HG03520 (cell line): Measurements from ENCODE around the gene TLX2.

ENCODE experiments used
- ATAC-seq: cut with Tn5 transposase; IDR thresholded peaks from one replicate; pipeline ENCODE4 v1.9.1; 2021; ENCODE audit warnings: mild to moderate bottlenecking, moderate library complexity; ENCODE audit not compliant: unreplicated experiment

Gene TLX2

DNA sequence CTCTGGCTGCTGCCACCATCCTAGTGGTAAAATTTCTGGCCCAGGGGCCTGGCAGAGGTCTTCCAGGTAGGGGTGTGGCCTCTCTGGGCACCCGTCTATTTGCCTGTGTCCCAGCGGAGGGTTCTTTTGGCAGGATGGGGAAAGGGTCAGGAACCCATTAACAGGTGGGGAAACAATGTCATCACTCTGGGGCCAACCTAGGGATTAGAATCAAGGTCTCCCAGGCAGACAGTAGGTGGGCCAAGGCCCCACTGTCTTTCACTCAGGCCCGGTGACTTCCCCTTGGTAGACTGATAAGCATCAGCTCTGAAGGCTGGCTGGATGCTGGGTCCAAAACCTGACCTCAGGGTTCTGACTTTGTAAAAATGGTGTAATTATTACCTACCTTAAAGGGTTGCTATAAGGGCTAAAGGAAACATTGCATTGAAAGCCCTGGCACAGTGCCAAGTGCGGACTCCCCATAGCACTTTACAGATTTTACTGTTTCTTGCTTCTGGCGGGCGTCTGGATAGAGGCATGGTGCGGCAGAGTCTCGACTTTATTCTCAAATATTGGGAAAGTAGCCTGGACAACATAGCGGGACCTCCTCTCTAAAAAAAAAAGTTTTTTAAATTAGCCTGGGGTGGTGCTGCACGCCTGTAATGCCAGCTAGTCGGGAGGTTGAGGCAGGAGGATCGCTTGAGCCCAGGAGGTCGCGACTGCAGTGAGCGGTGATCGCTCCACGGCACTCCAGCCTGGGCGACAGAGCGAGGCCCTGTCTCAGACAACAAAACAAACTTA is 17.1 kb upstream of the TLX2 start:
- ATAC-seq = no peak

DNA sequence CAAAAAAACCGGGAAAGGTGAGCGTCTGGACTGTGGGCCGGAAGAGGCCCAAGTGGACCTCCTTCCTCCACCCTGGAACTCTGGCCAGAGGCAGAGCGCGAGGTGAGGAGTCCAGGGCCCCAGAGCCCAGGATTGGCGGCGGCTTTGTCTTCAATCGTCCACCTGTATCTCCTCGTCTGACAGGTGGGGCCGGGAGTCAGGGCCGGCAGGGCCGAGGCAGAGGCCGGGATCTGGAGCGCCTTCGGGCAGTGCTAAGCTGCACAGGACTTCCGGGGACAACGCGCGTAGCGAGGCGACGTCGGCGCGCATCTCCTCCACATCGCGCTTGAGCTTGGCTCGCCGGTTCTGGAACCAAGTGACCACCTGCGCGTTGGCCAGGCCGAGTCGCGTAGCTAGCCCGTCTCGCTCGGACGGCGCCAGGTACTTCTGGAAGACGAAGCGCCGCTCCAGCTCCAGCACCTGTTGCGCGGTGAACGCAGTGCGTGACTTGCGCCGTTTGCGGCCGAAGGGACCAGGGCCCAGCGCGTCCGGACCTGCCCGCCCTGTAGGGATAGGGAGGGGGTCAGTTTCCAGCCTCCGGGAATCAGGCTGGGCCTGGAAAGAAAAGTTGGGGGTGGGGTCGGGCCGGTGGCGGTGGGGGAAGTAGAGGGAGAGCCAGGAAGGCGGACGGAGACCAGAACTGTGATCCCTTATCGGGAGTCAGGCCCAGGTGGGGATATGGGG is 16.3 kb upstream of the TLX2 start:
- no peak for ATAC-seq

DNA sequence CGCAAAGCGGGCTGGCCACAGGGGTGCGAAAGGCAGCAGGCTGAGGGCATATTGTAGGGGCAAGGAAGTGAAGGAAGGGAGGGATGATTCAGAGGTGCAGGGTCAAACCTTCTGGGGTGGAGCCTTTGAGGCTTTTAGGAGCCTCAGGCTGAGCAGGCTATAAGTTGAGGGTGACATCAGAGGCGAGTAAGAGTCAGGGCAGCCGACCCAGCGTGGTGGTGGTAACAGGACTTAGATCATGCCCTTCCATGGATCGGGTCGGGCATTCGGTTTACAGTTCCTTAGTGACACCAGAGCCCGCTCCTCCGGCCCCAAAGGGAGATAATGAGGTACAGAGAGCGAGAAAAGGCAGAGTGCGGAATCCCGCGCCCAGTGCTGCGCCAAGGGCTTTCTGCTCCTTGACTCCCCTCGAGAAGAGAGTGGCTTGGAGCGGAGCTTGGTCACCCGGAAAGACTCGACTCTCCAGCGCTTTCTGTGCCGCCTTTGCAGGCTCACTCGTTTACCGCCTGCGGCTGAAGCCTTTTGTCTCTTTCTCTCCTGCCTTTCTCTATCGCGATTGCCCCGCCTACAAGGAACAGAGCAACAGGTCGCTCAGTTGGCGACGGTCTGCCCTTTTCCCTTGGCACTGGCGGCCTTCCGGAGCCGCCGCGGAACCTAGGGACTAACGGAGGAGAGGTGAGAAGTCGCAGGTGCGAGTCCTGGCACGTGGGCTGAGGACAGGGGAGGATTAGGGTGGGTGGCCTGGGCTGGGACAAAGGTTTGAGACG is 15.6 kb upstream of the TLX2 start:
- ATAC-seq = no peak

DNA sequence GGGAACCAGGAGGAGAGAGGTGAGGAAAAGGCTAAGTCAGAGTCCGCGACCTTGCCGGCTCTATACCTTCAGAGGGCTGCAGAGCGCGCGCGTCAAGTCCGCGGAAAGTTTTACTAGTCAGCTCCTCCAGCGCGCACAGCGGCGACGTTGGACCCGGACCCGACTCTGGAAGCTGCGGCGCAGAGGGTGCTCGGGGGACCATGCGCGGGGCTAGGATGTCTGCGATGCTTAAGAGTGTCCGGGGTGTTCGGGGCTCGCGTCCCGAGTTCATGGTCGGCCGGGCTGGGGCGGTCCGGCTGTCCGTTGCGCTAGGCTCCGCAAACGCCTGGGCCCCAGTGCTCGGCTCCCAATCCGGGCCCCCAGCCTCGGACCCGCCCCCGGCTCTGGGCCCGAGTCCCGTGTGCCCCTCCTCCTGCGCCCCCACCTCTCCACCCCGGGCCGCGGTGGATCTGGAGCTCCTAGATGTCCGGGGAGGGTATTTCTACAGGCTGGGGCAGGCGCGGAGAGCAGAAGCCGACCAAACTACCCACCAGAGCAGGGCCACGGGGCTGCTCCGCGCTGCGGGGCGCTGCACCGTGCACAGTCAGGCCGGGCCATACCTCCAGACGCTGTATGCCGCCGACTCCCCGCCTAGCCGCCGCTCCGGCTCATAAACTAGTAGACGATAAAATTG is 14.8 kb upstream of the TLX2 start, which contains the start of gene LBX2:
Gene LBX2, minus strand, starts transcription at position 337 of the 673 bp plus-strand sequence. Its CDS starts 66 bp downstream, at position 271.
- no peak for ATAC-seq

DNA sequence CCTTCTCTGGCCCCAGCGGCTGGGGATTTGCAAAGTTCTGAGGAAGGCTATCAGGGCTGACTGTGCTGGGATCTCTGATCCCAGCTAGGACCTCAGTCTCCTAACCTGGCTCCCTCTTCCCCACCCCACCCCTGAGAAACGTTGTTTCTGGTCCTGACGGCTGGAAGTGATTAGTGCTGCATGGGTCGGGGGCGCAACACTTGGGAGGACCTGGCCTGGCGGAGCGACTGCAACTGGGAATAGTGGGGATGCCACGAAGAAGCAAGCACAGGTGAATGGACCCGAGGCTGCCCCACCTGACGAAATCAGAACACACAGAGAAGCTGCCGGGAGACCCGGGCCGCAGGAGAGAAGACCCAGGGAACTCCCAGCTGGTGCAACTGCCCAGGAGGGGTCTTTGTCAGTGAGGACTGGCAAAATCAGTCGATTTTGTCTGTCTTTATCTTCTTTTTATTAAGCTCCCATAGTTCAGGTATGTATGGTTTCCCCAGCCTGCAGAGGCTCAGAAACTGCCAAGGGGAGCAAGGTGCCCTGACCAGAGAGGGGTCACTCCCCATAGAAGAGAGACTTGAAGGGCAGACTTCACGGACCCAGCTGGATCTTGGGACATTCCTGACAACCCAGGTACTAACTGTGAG is 14.2 kb upstream of the TLX2 start:
- no peak for ATAC-seq

DNA sequence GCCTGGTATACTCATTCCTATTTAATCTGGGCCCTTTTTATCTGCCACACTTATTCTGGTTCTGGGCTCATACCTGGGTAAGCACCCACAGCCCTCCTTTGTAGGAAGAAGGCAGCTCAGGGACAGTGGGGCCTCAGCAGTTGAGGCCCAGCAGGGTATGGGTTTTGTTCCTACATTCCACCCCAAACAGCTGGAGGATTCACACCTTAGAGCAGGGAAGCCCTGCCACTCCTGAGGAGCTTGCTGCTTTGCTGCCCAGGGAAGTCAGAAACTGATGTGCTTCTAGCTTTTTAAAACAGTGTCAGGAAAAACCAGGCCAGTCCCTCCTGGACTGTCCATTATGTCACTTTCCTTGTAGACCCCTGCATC is 13.7 kb upstream of the TLX2 start:
- ATAC-seq = no peak

DNA sequence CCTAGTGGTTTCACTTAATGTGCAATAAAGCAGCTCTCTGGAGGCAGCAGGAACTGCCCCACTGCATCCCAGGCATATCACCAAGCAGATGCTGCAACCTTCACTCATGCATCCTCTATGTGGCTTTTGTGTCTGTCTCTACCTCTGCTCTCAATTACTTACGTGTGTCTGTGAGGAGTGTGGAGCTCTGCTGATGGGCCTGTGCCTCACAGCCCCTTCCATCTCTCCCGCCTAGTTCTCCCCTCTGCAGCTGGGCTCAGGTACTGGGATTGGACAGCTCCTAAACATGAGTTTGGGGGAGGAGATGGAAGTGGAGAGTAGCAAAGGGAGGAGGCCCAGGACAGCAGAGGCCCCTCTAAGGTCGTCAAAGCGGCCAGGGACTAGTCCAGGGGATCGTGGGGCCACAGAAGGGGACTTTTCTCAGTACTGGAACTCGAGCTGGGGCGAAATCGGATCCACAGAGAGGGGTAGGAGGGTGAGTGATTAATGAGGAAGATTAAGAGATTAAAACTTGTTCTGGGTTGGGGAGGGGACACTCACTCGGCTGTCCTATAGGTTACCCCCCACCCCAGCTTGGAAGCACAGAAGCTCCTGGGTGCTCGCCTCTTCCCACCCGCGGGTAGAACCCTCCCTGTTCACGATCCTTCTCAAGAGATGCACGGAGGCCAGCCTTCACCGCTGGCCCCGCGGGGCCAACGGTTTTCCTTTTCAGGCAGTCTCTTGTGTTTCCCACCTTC is 12.7 kb upstream of the TLX2 start:
- ATAC-seq = no peak

DNA sequence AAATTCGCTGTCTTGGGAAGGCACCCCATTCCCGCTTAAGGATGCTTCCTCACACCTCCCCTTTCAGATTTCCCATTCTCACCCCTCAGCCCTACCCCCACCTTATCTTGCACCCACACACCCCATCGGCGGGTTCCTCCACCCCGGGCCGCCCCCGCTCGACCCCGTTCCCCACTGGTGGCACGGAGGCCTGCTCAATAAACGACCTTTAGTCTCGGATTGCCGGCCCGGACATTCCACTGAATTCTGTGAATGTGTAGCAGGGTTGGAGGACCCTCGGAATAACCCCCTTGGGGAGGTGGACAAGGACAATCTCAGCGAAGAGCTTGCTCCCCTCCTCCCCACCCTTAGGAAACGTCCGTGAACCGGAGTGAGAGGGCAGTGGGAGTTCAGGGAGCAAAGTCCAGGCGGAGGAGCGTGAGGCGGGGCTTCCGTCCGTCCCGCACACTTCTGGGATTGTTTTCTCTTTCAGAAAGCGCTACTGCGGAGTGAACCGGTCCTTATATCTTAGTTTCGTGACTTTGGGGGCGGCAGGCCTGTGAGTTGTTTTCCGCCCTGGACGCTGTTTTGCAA is 12.0 kb upstream of the TLX2 start:
- ATAC-seq = no peak

DNA sequence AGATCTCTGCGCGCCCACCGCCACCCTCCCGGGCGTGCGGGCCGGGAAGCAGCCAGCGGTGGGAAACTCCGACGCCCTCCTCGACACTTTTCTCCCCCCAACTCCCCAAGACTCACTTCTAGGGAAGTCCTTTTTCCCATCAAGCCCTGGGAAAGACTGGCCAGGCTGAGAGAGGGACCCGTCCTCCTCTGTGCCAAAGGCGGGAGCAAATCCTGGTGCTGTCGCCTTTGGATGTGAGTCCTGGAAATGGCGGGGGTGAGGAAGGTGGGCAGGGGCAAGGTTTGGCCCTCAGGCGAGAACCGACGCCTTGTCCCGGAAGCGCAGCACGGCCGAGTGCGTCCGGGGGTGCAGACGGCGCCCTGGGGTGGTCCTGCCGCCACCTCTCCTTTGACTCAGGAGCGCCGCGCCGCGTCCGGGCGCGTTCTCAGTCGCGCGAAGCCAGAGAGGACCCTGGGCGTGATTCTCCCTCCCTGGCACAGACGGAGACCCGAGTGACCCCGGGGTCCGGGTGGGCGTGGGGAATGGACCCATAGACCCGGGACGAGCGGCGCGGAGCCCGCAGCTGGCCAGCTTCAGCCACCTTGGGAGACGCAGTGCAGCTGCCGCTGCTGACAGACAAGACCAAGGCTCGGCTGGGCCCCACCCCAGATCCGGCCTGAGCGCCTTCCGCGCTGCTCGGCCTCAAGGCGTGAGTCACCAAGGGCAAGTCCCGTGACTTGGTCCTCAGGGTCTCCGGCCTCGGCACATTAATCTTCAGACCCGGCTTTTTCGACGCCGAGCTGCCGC is 11.3 kb upstream of the TLX2 start:
- no peak for ATAC-seq

DNA sequence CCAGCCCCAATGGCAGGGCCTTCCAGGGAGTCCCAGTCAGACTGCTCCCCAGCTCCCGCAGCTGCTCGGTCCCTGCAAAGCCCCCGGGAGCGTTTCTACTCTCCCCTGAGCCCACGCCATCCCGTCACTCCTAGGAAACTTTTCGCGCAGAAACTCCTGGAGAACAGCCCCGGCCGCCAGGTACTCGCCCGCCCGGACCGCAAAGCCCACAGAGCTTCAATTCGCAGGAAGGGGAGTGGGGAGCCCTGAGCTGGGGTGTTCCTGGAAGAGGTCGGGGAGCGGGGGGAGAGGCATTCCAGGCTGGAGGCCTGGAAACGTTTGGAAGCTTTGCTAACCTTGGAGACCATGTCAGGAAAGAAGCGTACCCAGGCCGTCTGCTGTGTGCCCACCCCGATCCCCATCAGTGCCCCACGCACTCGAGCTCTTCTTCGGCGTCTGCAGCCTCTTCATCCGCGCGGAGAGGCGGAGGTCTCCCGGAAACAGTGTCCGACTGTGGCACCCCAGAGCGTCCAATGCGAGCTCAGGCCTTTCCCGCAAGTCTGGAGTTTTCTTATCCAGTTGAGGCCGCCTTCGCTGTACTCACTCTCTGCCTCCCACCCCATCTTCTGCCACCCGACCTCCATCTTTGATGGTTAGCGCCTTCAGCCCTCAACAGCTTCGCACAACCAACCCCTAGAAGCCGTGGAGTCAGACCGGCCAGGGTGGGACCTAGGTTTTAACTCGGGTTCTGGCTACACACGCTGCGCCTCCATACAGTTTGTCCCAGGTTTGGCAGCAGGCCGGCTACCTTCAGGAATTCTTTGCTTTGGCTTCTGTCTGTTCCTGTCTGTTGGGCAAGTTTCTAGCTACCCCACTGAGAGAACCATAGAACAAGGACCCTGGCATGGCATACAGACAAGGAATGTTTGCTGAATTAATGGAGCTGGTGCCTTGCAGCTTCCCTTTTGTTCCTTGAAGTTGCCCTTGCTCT is 10.5 kb upstream of the TLX2 start:
- ATAC-seq = no peak

DNA sequence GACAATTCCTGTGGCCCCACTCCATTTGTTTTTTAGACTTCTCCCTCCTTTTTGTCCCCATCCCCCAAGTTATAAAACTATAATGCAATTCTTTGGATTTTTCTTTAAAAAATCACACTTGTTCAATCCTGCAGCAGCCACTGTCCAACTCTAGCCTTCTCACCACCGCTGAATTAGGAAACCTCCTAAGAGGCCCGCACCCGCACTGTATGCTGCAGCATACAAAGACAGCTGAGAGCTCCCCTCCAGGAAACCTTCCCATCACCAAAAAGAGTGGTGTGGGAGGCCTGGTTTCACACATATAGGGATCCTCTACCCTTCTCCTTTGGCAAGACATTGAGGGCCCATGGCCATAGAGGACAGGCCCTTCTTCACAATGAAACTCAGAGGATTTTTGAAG is 9.7 kb upstream of the TLX2 start:
- ATAC-seq = no peak

DNA sequence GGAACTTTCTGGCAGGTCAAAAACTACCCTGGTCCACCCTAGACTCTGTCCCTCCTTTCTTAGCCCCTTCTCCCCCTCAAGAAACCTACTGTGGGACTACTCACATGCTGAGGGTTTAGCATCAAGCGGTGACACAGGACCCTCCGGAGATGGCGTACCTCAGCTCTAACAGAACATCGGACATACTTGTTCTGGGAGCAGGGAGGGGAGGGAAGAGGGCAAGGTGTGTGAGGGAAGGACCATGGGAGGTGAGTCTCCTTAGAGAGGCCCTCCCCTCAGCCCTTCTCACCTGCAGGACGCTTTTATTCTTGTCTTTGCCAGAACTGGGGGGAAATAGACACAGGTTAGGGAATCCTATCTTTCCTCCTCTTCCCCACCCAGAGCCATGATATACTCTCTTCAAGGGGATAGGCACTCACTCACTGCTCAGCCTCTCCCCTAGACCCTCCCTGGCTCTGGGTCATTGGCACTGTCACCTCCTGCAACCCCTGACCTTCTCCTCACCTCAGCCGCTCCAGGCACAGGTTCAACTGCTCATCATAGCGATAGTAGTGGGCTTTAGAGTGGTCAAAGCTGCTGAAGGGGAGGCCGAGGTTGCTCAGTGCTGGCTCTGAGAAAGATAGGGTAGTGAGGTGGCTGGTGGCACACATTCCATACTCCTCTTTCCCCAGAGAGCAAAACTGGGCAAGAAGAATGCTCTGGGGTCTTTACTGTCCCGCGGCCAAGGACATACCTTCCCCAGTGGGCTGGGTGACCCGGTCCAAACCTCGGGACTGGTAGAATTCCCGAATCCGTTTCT is 8.6 kb upstream of the TLX2 start:
- ATAC-seq = no peak

DNA sequence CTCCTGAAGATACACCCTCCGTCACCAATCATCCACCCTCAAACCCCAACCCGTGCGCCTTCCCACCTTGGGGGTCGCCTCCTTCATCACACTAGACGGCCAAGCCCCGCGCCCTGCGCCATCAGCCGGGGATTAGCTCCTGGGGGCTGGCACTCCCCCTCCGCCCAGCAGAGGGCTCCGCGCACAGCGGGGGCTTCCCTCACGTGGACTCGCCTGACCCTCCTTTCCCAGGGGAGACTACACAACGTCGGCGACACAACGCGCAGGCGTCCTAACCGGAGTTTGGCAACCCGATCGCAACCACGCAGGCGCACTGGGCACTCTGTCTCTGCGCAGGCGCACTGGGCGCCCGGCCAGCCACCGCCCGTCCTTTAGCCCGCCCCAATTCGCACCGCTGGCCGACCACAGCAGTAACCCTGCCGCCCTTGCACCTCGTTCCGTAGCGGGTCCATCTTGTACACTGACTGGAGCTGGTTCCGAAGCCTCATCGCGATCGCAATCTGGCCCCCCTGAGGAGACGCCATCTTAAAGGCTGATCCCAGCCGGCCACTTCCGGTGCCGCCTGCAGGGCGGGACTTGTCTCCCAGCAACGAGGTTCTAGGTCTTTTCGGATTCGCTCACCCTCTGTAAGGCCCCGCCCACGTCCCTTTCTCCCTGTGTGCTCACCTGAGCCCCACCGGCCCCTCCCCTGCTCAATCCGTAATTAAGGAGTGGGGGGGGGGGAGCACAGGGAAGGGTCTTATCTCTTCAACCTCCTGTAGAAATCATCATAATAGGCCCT is 6.9 kb upstream of the TLX2 start, which contains the start of gene PCGF1:
Gene PCGF1, minus strand, starts transcription at position 551 of the 781 bp plus-strand sequence. Its CDS starts 27 bp downstream, at position 524.
- ATAC-seq = peak; percentile 82

DNA sequence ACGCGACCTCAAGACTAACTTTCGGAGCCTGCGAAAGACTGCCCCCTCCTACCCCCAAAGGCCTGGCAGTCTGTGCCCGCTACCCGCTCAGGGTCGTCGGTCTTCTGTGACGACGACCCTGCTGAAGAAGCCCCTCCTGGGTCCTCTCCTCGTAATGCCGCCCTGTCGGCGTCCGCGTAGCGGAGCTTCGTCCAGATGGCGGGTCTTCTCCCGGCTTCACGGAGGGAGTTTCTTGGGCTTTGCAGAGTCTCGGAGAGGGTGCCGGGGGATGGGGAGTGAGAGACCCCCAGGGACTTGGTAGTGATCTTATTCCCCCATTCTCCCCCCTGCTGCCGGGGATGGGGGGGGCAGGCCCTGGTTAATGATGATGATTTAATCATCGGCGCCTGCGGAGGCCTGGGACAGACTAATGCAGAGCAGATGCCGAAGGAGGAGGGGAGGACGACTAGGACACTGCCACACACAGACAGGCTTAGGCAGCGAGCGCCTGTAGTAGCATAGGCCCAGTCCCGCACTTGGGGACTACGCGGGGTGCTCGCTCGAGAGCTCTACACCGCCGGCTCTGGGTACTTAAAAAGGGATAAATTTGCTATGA is 6.2 kb upstream of the TLX2 start:
- ATAC-seq = peak; percentile 10

DNA sequence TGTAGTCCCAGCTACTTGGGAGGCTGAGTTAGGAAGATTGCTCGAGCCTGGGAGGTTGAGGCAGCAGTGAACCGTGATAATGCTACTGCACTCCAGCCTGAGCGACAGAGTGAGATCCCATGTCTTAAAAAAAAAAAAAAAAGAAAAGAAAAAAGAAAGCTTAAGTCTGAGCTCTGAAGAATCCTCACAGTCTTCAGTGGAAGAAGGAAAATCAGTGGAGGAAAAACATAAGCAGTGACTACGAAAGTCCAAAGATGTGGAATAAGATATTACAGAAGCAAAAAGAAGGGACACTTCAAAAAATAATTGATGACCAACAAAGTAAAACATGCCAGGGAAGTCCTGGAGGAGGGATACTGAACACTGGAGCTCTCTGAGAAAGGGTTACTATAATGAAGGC is 4.0 kb upstream of the TLX2 start:
- ATAC-seq = no peak
